Fibroblast of skin of right quadriceps (primary cell): Measurements from ENCODE around the gene EIF2S2.

Experiments
- DNase-seq: peaks from one replicate; pipeline ENCODE4 v3.0.0-alpha.2; 2013

EIF2S2 gene

GRCh38 chr20:34120213-34120612 is 8.2 kb upstream of the EIF2S2 start:
- DNase-seq = no peak

- DNase-seq = no peak
These were observed 3.2 kb upstream of the EIF2S2 start for GRCh38 chr20:34115232-34115631.

- DNase-seq = no peak
These were observed 2.8 kb upstream of the EIF2S2 start for GRCh38 chr20:34114809-34115208.

- no peak for DNase-seq
These were observed 608 bp upstream of the EIF2S2 start for GRCh38 chr20:34112600-34113101.

- peak; percentile 50 for DNase-seq
These were observed 1.1 kb downstream of the EIF2S2 start for GRCh38 chr20:34110745-34111641.

- DNase-seq = no peak
These were observed 1.9 kb downstream of the EIF2S2 start for GRCh38 chr20:34110025-34110744.

GRCh38 chr20:34109442-34109841 is 2.6 kb downstream of the EIF2S2 start:
- no peak for DNase-seq

GRCh38 chr20:34108616-34109174 is 3.3 kb downstream of the EIF2S2 start:
- no peak for DNase-seq

GRCh38 chr20:34105978-34106675 is 5.9 kb downstream of the EIF2S2 start:
- DNase-seq = no peak

GRCh38 chr20:34104059-34104458 is 8.0 kb downstream of the EIF2S2 start:
- no peak for DNase-seq

- no peak for DNase-seq
These were observed 9.7 kb downstream of the EIF2S2 start for GRCh38 chr20:34102342-34102741.

GRCh38 chr20:34100576-34100975 is 11.5 kb downstream of the EIF2S2 start:
- DNase-seq = no peak

GRCh38 chr20:34099675-34100074 is 12.4 kb downstream of the EIF2S2 start:
- DNase-seq = no peak

GRCh38 chr20:34098570-34098969 is 13.5 kb downstream of the EIF2S2 start:
- no peak for DNase-seq

- DNase-seq = no peak
These were observed 15.2 kb downstream of the EIF2S2 start for GRCh38 chr20:34096699-34097444.

- no peak for DNase-seq
These were observed 16.2 kb downstream of the EIF2S2 start for GRCh38 chr20:34095825-34096224.

GRCh38 chr20:34093895-34094294 is 18.1 kb downstream of the EIF2S2 start:
- DNase-seq = no peak

GRCh38 chr20:34091637-34092200 is 20.3 kb downstream of the EIF2S2 start:
- no peak for DNase-seq

- no peak for DNase-seq
These were observed 21.4 kb downstream of the EIF2S2 start for GRCh38 chr20:34090645-34091044.

- DNase-seq = no peak
These were observed 22.2 kb downstream of the EIF2S2 start for GRCh38 chr20:34089655-34090345.

GRCh38 chr20:34089175-34089479 is 22.9 kb downstream of the EIF2S2 start:
- no peak for DNase-seq
